ENCODE measurements around the gene IL1RAP. TPM values are rescaled to one million over a fixed set of nuclear protein-coding genes. Genes with fewer than 3 reads are reported as not detected.
"Not testable (repeated sequence)": the region's sequence is repeated elsewhere in the genome, so short reads cannot be mapped to it uniquely, and the experiment has no call there.

IL1RAP gene
- total and polyA plus RNA-seq, 2 donors (not counting 3 experiments of a cell fraction or from before 2014, with no cell fraction given): 4.3 to 9.2 TPM

DNA sequence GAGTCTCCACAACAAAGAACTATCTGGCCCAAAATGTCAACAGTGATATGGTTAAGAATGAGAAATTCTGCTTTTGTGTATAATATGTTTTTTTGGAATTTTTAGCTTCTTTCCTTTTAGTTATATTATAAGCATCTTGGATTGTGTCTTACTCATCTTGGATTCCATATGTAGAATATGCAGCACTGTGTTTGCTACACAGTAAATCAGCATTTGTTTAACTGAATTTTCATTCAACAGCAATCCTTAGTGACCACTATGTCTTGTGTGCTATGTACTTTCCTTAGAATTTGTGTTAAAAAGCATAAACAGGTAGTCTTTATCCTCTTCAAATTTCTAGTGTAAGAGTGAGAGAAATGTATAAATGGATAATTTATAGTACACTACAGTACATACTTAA is 46.0 kb upstream of the IL1RAP start:
- Histone ChIP-seq H3K9me3 (replicated peaks; ENCODE audit: control insufficient read depth, insufficient read depth, low read length) (no peaks in the 10 kb centered on the region), H3K4me3 (replicated peaks in 1 of 3; ENCODE audit: insufficient read depth in 1 of 3, low read depth in 1 of 3, low read length in 3 of 3) (no peak overlapping the region), H3K9ac (replicated peaks; ENCODE audit: extremely low read depth, insufficient read depth, low read length) (no peak overlapping the region), H3K4me1 (ENCODE audit: control insufficient read depth, extremely low read depth, insufficient read depth, low read length) (no peaks in the 10 kb centered on the region), H3K4me2 (ENCODE audit: insufficient read depth, low read length) (no peak overlapping the region), H4K20me1 (replicated peaks; ENCODE audit: control insufficient read depth, extremely low read depth, insufficient read depth, low read length) (no peaks in the 10 kb centered on the region), H3K27me3 (ENCODE audit: control insufficient read depth in 2 of 2, insufficient read depth in 2 of 2, low read length in 2 of 2) (peaks cover 2 to 14% of the 10 kb centered on the region in 2 experiments), H3K79me2 (ENCODE audit: control insufficient read depth, insufficient read depth, low read length) (no peaks in the 10 kb centered on the region), H3K27ac (ENCODE audit: insufficient read depth, low read depth, low read length) (no peak overlapping the region), H2AFZ (ENCODE audit: low read depth, low read length) (no peak overlapping the region), H3K36me3 (ENCODE audit: control insufficient read depth in 2 of 2, extremely low read depth in 1 of 2, insufficient read depth in 2 of 2, low read length in 2 of 2) (no peaks in the 10 kb centered on the region), H3K9me1 (replicated peaks; ENCODE audit: control insufficient read depth, extremely low read depth, insufficient read depth, low read length) (no peaks in the 10 kb centered on the region)
- BruUV-seq (replicated peaks): no TSS peak
- TF ChIP-seq GATA2 (IDR thresholded peaks at IDR 0.05; ENCODE audit: insufficient read depth, insufficient read length, low read depth, low read length) (no peak), JUN (IDR thresholded peaks at IDR 0.05; ENCODE audit: borderline replicate concordance, insufficient read depth, insufficient read length, low read depth) (no peak), POLR2AphosphoS5 (IDR thresholded peaks at IDR 0.05; ENCODE audit: insufficient read depth, low read depth, low read length) (no peak), MYC (IDR thresholded peaks at IDR 0.05; ENCODE audit: low read depth, low read length) (no peak), EZH2 (IDR thresholded peaks at IDR 0.05; ENCODE audit: borderline replicate concordance, low read depth, low read length, severe bottlenecking) (no peak), POLR2A (IDR thresholded peaks at IDR 0.05; ENCODE audit: low read depth, low read length) (no peak), FOS (IDR thresholded peaks at IDR 0.05; ENCODE audit: borderline replicate concordance, insufficient read depth, low read length) (no peak)
- TF ChIP-seq, protein P1, sequence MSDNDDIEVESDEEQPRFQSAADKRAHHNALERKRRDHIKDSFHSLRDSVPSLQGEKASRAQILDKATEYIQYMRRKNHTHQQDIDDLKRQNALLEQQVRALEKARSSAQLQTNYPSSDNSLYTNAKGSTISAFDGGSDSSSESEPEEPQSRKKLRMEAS (IDR thresholded peaks at IDR 0.05; ENCODE audit: insufficient read depth, insufficient read length): no peak
- TF ChIP-seq, protein P2, sequence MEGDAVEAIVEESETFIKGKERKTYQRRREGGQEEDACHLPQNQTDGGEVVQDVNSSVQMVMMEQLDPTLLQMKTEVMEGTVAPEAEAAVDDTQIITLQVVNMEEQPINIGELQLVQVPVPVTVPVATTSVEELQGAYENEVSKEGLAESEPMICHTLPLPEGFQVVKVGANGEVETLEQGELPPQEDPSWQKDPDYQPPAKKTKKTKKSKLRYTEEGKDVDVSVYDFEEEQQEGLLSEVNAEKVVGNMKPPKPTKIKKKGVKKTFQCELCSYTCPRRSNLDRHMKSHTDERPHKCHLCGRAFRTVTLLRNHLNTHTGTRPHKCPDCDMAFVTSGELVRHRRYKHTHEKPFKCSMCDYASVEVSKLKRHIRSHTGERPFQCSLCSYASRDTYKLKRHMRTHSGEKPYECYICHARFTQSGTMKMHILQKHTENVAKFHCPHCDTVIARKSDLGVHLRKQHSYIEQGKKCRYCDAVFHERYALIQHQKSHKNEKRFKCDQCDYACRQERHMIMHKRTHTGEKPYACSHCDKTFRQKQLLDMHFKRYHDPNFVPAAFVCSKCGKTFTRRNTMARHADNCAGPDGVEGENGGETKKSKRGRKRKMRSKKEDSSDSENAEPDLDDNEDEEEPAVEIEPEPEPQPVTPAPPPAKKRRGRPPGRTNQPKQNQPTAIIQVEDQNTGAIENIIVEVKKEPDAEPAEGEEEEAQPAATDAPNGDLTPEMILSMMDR (IDR thresholded peaks at IDR 0.05; ENCODE audit: extremely low read depth in 1 of 2, insufficient read depth in 1 of 2, low read depth in 1 of 2, low read length in 2 of 2): no peak
- FAIRE-seq (no peak), DNase-seq (ENCODE audit: low read depth, low spot score) (no peak)
- dilution Hi-C loops (cut with MboI; ENCODE audit: extremely low pct_ligation_motif_present, low sequenced_read_pairs): no loop called here
- ChIA-PET POLR2A (no interaction called here), CTCF (no interaction called here)
- intact Hi-C loops (cut with micrococcal nuclease): no loop called here

DNA sequence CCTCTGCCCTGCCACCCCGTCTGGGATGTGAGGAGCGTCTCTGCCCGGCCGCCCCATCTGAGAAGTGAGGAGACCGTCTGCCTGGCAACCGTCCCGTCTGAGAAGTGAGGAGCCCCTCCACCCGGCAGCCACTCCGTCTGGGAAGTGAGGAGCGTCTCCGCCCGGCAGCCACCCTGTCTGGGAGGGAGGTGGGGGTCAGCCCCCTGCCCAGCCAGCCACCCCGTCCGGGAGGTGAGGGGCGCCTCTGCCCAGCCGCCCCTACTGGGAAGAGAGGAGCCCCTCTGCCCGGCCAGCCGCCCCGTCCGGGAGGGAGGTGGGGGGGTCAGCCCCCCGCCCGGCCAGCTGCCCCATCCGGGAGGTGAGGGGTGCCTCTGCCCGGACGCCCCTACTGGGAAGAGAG is 40.6 kb upstream of the IL1RAP start:
- intact Hi-C loops (cut with micrococcal nuclease); CTCF ChIA-PET; FAIRE-seq; H4K20me1 ChIP-seq (replicated peaks; ENCODE audit: control insufficient read depth, extremely low read depth, insufficient read depth, low read length); dilution Hi-C loops (cut with MboI; ENCODE audit: extremely low pct_ligation_motif_present, low sequenced_read_pairs); H3K36me3 ChIP-seq (ENCODE audit: control insufficient read depth in 2 of 2, extremely low read depth in 1 of 2, insufficient read depth in 2 of 2, low read length in 2 of 2); DNase-seq (ENCODE audit: low read depth, low spot score); H3K9me3 ChIP-seq (replicated peaks; ENCODE audit: control insufficient read depth, insufficient read depth, low read length); H3K9ac ChIP-seq (replicated peaks; ENCODE audit: extremely low read depth, insufficient read depth, low read length); BruUV-seq (replicated peaks); H3K79me2 ChIP-seq (ENCODE audit: control insufficient read depth, insufficient read depth, low read length); H2AFZ ChIP-seq (ENCODE audit: low read depth, low read length); H3K9me1 ChIP-seq (replicated peaks; ENCODE audit: control insufficient read depth, extremely low read depth, insufficient read depth, low read length); H3K4me2 ChIP-seq (ENCODE audit: insufficient read depth, low read length); H3K27ac ChIP-seq (ENCODE audit: insufficient read depth, low read depth, low read length); H3K27me3 ChIP-seq (ENCODE audit: control insufficient read depth in 2 of 2, insufficient read depth in 2 of 2, low read length in 2 of 2); H3K4me1 ChIP-seq (ENCODE audit: control insufficient read depth, extremely low read depth, insufficient read depth, low read length); H3K4me3 ChIP-seq (replicated peaks in 1 of 3; ENCODE audit: insufficient read depth in 1 of 3, low read depth in 1 of 3, low read length in 3 of 3); POLR2A ChIA-PET: not testable (repeated sequence)

All from endothelial cell of umbilical vein (primary cell).